Measurements from ENCODE around the gene ERVW-1. TPM values are rescaled to one million over a fixed set of nuclear protein-coding genes. Genes with fewer than 3 reads are reported as not detected.
"Not testable (repeated sequence)": the region's sequence is repeated elsewhere in the genome, so short reads cannot be mapped to it uniquely, and the experiment has no call there.

The ERVW-1 gene
- total RNA-seq, 2 donors from 2014 or later: not detected

GRCh38 chr7:92475851-92476590 is 1.7 kb downstream of the ERVW-1 start:
- intact Hi-C loops (cut with DNase I, micrococcal nuclease); DNase-seq; ATAC-seq: not testable (repeated sequence)

- ATAC-seq; intact Hi-C loops (cut with DNase I, micrococcal nuclease): not testable (repeated sequence)
Measured at GRCh38 chr7:92475261-92475770, 2.4 kb downstream of the ERVW-1 start.

GRCh38 chr7:92473989-92474388 is 3.8 kb downstream of the ERVW-1 start:
- ATAC-seq; intact Hi-C loops (cut with DNase I, micrococcal nuclease): not testable (repeated sequence)
- DNase-seq: peak in 1 of 2 donors; percentile 13

More at GRCh38 chr7:92475261-92475770, 2.4 kb downstream of the ERVW-1 start:
- DNase-seq: not testable (repeated sequence)

- intact Hi-C loops (cut with DNase I, micrococcal nuclease); DNase-seq; ATAC-seq: not testable (repeated sequence)
Measured at GRCh38 chr7:92468589-92468988, 9.2 kb downstream of the ERVW-1 start.

- DNase-seq (no peak), ATAC-seq (peak; percentile 82)
- intact Hi-C loops (cut with DNase I, micrococcal nuclease): no loop called here
Measured at GRCh38 chr7:92466682-92467081, 11.1 kb downstream of the ERVW-1 start.

GRCh38 chr7:92464515-92464914 is 13.2 kb downstream of the ERVW-1 start:
- DNase-seq (no peak), ATAC-seq (no peak)
- intact Hi-C loops (cut with DNase I, micrococcal nuclease): no loop called here

GRCh38 chr7:92462560-92462959 is 15.2 kb downstream of the ERVW-1 start:
- ATAC-seq (no peak), DNase-seq (no peak)
- intact Hi-C loops (cut with DNase I, micrococcal nuclease): no loop called here

- peak; percentile 79 for ATAC-seq
- intact Hi-C loops (cut with DNase I, micrococcal nuclease): no loop called here
- DNase-seq: peak in 1 of 2 donors; percentile 16
Measured at GRCh38 chr7:92461027-92462003, 16.4 kb downstream of the ERVW-1 start.

- intact Hi-C loops (cut with DNase I, micrococcal nuclease): no loop called here
- no peak for DNase-seq
- no peak for ATAC-seq
Measured at GRCh38 chr7:92460510-92460909, 17.2 kb downstream of the ERVW-1 start.

- DNase-seq (no peak), ATAC-seq (peak; percentile 16)
- intact Hi-C loops (cut with DNase I, micrococcal nuclease): no loop called here
Measured at GRCh38 chr7:92460109-92460508, 17.6 kb downstream of the ERVW-1 start.

- intact Hi-C loops (cut with DNase I, micrococcal nuclease): no loop called here
- ATAC-seq: no peak
- DNase-seq: no peak
Measured at GRCh38 chr7:92456236-92456635, 21.5 kb downstream of the ERVW-1 start.

- ATAC-seq (no peak), DNase-seq (no peak)
- intact Hi-C loops (cut with DNase I, micrococcal nuclease): no loop called here
Measured at GRCh38 chr7:92451645-92452044, 26.1 kb downstream of the ERVW-1 start.

- peak; percentile 68 for ATAC-seq
- peak; percentile 76 to 80 for DNase-seq
- intact Hi-C loops (cut with DNase I, micrococcal nuclease): loop anchor here in 1 of 2 donors (5.0 kb wide), 1 partner anchor 201 kb away; the partner anchor contains the start of genes ANKIB1 and KRIT1
Measured at GRCh38 chr7:92448205-92448747, 29.5 kb downstream of the ERVW-1 start.

GRCh38 chr7:92447345-92448204 is 30.2 kb downstream of the ERVW-1 start, which contains the start of gene GATAD1:
Gene GATAD1 (plus strand): TSS chr7:92447482. CDS start chr7:92447730, 248 bp downstream.
- ATAC-seq (peak; percentile 89), DNase-seq (peak; percentile 91 to 93)
- intact Hi-C loops (cut with DNase I, micrococcal nuclease): loop anchor here in 1 of 2 donors (5.0 kb wide), 1 partner anchor 200 kb away; the partner anchor contains the start of genes ANKIB1 and KRIT1

GRCh38 chr7:92446869-92447344 is 30.8 kb downstream of the ERVW-1 start:
- intact Hi-C loops (cut with DNase I, micrococcal nuclease): loop anchor here in 1 of 2 donors (5.0 kb wide), 1 partner anchor 200 kb away; the partner anchor contains the start of genes ANKIB1 and KRIT1

GRCh38 chr7:92442720-92443119 is 35.0 kb downstream of the ERVW-1 start:
- DNase-seq; intact Hi-C loops (cut with DNase I, micrococcal nuclease); ATAC-seq: not testable (repeated sequence)

More at GRCh38 chr7:92446869-92447344, 30.8 kb downstream of the ERVW-1 start:
- ATAC-seq (no peak), DNase-seq (no peak)

- intact Hi-C loops (cut with DNase I, micrococcal nuclease): no loop called here
- no peak for ATAC-seq
- DNase-seq: no peak
Measured at GRCh38 chr7:92437956-92438491, 39.7 kb downstream of the ERVW-1 start.
